ENCODE results near the gene COL5A3.

COL5A3 gene

DNA sequence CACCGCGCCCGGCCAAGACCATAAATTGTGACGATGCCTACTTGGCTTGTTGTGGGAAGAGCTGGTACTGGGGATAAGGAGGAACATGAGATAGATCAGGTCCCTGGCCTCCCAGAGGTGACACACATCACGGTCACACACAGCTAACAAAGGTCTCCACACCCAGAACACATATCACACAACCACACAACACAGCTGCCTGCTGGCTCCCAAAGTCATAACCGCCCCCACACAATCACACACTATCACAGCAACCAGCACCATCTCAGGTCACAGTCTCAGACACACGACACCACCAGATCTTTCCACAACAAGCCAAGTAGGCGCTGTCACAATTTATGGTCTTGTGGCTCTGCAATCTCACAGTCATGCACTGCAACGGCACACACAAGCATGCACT, 5.7 kb downstream of the COL5A3 start:
- H3K27ac ChIP-seq: no peak overlapping the region
- TF ChIP-seq, protein P1, sequence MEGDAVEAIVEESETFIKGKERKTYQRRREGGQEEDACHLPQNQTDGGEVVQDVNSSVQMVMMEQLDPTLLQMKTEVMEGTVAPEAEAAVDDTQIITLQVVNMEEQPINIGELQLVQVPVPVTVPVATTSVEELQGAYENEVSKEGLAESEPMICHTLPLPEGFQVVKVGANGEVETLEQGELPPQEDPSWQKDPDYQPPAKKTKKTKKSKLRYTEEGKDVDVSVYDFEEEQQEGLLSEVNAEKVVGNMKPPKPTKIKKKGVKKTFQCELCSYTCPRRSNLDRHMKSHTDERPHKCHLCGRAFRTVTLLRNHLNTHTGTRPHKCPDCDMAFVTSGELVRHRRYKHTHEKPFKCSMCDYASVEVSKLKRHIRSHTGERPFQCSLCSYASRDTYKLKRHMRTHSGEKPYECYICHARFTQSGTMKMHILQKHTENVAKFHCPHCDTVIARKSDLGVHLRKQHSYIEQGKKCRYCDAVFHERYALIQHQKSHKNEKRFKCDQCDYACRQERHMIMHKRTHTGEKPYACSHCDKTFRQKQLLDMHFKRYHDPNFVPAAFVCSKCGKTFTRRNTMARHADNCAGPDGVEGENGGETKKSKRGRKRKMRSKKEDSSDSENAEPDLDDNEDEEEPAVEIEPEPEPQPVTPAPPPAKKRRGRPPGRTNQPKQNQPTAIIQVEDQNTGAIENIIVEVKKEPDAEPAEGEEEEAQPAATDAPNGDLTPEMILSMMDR (conservative IDR thresholded peaks at IDR 0.05): no peak

DNA sequence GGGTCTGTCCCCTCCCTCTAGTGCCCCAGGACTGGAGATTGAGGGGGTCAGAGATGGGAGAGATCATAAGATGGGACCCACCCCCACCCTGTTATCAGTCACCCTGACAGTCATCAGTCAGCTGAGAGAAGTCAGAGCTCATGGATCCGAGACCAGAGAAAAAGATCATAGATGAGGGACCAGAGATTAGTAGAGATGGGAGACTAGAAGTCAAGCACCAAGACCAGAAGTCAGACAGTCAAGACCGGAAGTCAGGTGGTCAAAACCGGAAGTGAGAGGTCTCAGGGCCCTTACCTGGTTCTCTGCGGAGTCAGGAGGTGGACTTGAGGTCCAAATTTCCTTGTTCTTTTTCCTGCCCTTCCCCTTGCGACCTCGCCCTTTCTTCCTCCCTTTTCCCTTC, 7.0 kb downstream of the COL5A3 start:
- TF ChIP-seq, protein P1 (conservative IDR thresholded peaks at IDR 0.05): no peak
- no peak overlapping the region for H3K27ac ChIP-seq

DNA sequence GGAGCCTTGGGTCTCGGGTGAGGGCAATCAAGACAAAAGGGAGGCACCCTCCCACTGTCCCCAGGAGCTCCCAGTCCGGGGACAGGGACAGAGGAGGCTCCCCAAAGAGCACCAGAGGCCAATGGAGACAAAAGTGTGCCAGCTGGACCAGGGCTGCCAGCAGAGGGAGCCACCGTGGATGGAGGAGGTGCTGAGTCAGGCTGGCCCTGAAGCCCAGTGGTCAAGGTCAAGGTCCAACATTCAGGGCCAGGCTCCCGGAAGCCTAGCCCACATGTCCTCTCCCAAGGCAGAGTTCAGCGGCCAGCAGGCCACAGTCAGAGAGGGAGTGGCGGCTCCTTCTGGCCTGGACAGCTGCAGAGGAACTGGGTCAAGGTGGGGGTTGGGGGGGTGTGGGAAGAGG, 8.4 kb downstream of the COL5A3 start:
- H3K27ac ChIP-seq: no peak overlapping the region
- TF ChIP-seq, protein P1 (conservative IDR thresholded peaks at IDR 0.05): no peak

DNA sequence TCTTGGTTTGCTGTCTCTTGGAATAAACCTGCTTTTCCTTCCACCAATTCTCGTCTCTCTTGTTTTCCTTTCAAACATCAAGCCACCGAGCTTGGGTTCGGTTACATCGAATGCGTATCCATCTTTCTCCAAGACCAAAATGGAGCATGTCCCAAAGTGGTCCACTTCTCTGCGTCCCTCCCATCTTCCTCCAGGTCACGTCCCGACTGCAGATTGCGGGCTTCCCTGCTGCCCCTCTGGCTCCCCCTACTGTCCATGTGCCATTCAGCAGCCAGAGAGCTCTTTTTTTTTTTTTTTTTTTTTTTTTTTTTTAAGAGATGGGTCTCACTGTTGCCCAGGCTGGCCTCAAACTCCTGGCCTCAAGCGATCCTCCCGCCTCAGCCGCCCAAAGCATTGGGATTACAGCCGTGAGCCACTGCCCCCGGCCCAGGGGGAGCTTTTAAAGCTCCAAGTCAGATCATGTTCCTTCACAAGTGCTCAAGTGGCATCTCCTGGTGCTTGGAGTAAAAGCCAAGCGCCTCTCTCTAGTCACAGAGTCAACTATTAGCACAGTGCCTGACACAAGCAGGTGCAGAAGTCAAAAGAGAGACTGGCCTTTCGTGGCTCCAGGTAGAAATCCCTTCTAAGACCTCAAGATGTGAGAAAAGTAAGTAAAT, 10.0 kb downstream of the COL5A3 start:
- TF ChIP-seq, protein P1 (conservative IDR thresholded peaks at IDR 0.05): peak; percentile 85
- no peak overlapping the region for H3K27ac ChIP-seq

DNA sequence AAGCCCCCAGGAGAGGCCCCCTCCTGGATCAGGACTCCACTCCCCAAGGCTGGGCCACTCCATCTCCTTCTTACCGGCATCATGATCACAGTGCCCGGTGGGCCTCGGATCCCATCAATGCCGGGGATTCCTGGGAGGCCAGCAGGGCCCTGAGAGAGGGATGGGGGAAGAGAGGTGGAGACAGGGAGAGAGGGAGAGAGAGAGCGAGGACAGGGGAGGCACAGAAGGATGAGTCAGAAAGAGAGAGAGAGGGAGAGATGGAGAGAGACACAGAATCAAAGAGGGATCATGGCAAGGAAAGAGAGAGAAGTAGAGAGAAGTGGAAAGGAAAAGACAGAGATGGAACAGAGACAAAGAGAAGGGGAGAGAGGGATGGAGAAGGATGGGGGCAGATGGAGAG, 13.8 kb downstream of the COL5A3 start:
- TF ChIP-seq, protein P1 (conservative IDR thresholded peaks at IDR 0.05): no peak
- no peak overlapping the region for H3K27ac ChIP-seq

DNA sequence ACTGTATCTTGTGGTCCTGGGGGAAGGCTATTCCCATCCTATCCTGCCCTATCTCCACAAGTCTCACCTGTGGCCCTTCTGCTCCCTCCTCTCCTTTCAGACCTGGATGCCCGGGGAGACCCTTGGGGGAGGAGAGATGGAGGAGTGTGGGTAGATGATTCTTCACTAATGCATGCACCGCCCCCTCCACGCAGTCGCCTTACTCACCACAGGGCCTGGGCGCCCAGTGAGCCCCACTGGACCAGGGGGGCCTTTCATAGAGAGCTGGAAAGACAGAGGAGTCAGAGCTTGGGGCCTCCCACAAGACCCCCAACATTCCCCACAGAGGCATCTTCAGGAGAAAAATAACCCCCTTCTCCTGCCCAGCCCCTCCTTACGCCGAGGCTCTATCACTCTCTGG, 14.3 kb downstream of the COL5A3 start:
- H3K27ac ChIP-seq: no peak overlapping the region

DNA sequence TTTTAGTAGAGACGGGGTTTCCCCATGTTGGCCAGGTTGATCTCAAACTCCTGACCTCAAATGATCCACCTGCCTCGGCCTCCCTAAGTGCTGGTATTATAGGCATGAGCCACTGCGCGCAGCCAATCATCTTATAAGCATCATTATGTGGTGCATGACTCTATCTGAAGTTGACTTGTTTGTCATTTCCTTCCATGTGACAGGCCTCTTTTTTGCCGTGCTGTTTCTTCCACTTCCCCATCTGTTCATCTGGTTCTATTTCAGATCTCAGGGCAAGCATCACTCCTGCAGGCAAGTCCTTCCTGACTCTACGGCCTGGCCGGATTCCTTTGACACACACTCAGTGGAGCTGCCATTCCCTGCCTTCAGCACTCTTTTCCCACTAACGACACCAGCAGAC, 15.2 kb downstream of the COL5A3 start:
- TF ChIP-seq, protein P1 (conservative IDR thresholded peaks at IDR 0.05): no peak
- no peak overlapping the region for H3K27ac ChIP-seq

More for the DNA sequence above, 14.3 kb downstream of the COL5A3 start:
- TF ChIP-seq, protein P1 (conservative IDR thresholded peaks at IDR 0.05): no peak
